Germinal center (tissue), 1 donor: ENCODE measurements around the gene RTN4R.

Experiments
- DNase-seq: peaks from one replicate; pipeline ENCODE4 v3.0.0; 2012; ENCODE audit warnings: mixed read lengths, low spot score

The RTN4R gene

GRCh38 chr22:20199413-20199842 lies 68.7 kb downstream of the RTN4R start:
- DNase-seq = no peak

- DNase-seq = no peak
These were observed 69.4 kb downstream of the RTN4R start for GRCh38 chr22:20198557-20199319.

GRCh38 chr22:20197407-20198030 lies 70.6 kb downstream of the RTN4R start:
- DNase-seq = no peak

- DNase-seq = no peak
These were observed 71.8 kb downstream of the RTN4R start for GRCh38 chr22:20196094-20196842.

DNA sequence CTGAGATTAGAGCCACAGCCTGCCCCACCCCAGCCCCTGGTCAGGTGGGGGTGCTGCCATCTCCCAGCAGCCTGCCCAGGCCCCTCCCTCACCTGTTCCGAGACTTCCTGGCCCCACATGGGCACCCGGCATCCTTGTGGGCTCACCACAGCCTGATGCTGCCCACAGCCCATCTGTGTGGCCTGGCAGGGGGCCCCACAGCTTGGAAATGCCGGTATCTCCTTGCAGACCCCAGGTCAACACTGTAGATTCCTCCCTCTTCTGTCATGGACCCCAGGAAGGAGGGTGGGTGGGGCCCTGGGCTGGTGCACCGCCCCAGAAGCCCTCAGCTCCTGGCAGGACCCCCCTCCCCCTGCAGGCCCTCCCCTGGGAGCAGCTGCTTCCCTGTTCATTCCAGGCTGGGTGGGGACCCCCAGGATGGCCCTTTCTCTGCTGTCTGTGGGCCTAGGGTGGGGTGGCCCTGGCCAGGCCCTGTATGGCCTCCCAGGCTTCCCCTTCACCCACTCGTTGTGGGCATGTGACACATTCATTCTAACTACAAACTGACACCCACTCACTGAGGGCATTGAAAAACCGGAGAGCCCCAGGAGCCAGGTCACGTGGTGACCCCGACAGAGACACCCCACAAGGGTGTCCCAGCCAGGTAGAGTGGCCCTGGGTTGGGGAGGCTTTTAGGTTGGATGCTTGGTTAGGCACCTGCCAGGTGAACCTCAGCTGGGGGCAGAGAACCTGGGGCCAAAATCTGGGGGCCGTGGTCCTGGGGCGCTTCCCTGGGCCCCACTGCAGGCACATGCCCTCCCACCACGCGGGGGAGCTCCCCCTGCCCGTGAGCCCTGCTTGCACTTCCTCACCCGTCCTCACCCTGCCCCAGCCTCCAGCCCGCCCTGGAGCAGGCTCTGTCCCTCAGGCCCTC lies 73.2 kb downstream of the RTN4R start:
- DNase-seq = no peak

- DNase-seq = no peak
These were observed 74.2 kb downstream of the RTN4R start for GRCh38 chr22:20193761-20194494.

- no peak for DNase-seq
These were observed 75.0 kb downstream of the RTN4R start for GRCh38 chr22:20192972-20193760.

- DNase-seq = no peak
These were observed 75.7 kb downstream of the RTN4R start for GRCh38 chr22:20192293-20192971.

DNA sequence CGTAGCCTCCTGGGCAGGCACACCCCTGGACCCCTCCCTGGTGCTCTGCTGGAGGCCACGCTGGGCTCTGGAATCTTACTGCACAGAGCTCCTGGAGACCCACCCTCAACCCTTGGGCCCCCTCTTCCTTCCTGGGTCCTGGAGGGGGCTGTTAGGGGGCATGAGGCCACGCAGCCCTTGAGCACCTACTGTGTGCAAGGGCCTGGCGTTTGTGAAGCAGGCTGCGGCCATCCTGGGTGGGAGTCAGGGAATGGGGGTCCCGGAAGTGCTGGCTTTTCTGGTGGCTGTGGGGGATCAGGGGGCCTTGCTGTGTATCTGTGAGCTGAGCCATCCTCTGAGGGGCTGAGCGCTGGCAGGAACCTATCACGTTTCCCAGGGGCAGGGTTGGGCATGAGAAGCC lies 76.3 kb downstream of the RTN4R start:
- no peak for DNase-seq
